NCI-H460 (cell line): ENCODE results near the gene PDGFA. TPM values are rescaled to one million over a fixed set of nuclear protein-coding genes. Genes with fewer than 3 reads are reported as not detected.

Source experiments
- DNase-seq: peaks from one replicate; pipeline ENCODE4 v3.0.0-alpha.2; 2016; ENCODE audit warnings: low read depth; ENCODE audit errors: extremely low read depth
- total RNA-seq: library from RNA; depleted of rRNA; stranded (reverse); fragments of >200 nt; shearing (Covaris generic); gene quantifications from 2 replicates; pipeline ENCODE4 v1.2.3, GENCODE V29; 2014

The PDGFA gene
- total RNA-seq, 1 experiment from 2014 or later, result 20.3 TPM

DNA sequence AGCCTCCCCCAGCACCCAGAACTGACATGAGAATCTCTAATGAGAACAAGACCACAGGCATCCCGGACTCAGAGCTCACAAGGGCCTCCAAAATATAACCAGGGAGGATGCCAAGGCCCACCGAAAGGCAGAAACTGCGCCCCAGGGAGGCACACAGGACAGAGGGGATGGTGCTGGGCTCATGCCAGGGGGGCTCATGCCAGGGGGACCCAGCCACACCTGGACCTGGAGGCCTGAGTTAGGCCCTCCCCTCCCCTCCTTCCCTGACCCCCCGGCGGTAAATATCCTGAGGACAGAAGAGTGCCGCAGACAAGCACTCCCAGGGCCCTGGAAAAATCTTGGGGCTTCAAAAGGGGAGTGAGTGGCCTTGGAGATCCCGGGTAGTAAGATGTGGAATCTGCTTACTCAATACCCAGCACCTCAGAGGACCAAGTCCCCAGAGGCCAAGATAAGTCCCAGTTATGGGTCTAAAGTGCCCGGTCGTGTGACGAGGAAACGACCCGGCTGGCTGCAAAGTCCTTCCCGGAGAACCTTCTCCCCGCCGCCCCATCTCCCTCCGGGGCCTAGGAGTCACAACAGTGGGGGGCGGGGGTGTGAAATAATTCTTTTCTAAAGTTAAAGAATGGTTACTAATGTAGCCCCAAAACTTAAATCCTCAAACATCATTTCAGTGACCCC is 11.9 kb downstream of the PDGFA start:
- DNase-seq, result no peak

- DNase-seq, result no peak
These were observed 12.6 kb downstream of the PDGFA start for GRCh38 chr7:506921-507622.

- no peak for DNase-seq
These were observed 13.2 kb downstream of the PDGFA start for GRCh38 chr7:506391-506831.

DNA sequence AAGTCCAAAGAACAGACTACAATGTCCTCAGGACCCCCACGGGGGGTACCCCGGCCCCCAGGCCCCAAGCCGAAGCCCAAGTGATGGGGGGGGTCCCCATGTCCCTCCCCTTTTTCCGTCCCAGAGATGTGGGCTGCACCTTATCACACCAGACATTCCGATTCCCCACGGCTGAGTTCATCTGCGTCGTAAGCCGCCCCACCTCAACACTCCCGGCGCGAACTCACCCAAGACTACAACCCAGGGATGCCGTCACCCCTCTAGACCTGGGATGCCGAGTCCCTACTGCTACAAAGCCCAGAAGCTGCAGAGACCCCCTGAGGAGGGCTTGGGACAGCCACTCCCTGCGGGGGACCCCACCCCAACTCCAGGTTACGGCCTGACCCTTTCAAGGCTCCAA is 14.5 kb downstream of the PDGFA start:
- DNase-seq, result no peak

DNA sequence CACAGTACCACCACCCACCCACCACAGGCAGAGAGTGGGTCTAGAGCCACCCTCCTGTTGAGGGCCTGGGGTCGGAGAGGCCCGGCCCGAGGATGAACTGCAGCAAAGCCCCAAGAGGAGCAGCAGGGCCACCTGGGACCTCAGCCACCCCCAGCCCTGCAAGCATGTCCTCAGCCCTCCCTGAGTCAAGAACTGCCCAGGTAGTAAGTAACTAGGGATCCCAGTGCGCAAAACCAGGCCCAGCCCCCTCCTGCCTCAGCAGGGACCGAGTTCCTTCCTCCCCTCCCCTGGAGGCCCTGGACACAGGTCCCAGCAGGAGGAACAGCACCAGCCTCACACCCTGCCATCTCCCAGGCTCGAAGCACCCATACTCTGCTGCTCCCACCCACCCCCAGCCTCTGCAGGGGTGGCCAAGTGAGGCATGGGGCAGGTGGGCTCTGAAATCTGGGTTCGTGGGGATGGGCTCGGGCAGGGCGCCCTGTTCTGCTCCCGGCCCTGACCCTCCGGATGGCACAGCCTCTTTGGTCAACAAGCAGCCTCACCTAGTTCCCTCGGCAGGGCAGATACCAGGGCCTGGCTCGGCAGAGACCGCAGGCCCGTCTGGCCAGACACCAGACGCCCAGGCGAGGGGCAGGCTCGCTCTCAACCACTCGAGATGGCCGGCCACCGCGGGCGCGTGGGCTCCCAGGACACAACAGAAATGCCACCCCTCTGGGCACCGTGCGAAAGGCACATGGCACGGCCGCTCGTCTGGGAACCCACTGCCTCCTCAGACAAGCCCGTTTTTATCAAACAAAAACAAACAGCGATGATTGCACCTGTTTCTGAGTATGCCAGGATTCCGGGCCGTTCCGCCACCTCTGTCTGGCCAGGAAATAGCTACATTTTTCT is 15.2 kb downstream of the PDGFA start:
- no peak for DNase-seq

DNA sequence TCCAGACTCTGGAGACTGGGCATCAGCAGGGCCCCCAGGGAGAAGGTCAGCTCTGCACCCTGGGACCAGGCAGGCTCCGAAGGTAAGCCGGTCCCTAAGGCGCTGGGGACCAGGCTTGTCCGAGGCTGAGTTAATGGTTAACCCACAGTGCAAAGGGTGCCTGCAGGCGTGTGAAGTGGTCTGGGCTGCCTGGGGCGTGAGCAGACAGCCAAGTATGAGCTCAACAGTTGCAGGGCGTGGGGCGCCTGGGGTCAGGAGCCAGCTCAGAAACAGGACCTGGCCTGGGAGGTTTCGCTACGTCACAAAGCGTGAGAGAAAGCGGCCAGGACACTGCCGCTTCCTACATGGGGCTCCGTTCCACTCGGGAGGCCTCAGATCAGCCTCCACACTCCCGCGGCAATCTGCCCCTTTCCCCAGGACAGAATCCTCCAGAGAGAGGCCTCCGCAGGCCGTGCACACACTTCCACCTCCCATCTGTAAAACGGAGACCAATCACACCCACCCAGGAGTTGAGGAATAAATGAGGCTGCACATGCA is 16.0 kb downstream of the PDGFA start:
- no peak for DNase-seq

DNA sequence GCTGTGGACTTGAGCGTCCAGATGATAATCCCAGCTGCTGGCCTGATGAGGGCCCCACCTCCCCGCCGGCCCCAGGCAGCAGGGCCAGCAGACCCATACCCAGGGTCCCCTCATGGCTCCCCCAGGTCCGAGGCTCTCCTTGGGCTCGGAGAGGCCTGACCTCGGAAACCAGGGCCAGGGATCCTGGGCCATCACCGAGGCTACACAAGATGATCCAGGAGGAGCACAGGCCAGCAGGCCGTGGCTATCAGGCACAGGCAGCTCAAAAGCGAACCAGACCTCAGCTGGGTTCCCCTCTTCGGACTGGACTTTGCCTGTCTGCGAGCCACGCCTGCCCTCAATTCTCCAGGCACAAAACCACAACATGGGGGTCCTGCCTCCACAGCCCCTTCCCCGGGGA is 17.4 kb downstream of the PDGFA start:
- no peak for DNase-seq

- no peak for DNase-seq
These were observed 18.1 kb downstream of the PDGFA start for GRCh38 chr7:501526-501925.

GRCh38 chr7:500521-501420 is 18.9 kb downstream of the PDGFA start:
- DNase-seq, result no peak

DNA sequence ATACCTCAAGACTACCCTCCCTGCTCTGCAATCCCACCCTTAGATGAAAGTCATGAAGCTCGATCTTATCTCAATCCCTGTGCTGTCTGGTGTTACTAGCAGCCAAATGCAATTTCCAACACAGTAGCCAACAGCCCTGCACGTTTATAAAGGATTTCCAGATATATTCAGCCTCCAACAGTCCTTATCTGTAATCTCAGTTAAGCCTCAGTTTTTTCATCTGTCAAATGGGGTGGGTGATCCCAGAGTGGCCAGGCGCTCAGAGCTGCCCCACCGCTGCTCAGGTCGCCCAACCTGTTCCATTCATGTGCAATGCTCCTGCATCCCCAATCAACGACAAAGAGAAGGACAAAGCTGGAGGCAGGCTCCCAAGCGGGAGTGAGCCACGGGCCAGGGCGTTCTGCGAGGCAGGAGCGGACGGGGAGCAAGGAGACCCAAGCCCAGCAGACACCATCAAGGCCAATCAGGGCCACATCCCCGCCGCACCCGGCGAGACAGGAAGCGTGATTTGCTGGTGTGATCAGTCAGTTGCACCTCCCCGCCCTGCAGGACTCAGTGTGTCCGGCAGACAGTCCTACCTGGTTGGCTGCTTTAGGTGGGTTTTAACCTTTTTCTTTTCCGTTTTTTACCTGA is 19.7 kb downstream of the PDGFA start:
- no peak for DNase-seq

DNA sequence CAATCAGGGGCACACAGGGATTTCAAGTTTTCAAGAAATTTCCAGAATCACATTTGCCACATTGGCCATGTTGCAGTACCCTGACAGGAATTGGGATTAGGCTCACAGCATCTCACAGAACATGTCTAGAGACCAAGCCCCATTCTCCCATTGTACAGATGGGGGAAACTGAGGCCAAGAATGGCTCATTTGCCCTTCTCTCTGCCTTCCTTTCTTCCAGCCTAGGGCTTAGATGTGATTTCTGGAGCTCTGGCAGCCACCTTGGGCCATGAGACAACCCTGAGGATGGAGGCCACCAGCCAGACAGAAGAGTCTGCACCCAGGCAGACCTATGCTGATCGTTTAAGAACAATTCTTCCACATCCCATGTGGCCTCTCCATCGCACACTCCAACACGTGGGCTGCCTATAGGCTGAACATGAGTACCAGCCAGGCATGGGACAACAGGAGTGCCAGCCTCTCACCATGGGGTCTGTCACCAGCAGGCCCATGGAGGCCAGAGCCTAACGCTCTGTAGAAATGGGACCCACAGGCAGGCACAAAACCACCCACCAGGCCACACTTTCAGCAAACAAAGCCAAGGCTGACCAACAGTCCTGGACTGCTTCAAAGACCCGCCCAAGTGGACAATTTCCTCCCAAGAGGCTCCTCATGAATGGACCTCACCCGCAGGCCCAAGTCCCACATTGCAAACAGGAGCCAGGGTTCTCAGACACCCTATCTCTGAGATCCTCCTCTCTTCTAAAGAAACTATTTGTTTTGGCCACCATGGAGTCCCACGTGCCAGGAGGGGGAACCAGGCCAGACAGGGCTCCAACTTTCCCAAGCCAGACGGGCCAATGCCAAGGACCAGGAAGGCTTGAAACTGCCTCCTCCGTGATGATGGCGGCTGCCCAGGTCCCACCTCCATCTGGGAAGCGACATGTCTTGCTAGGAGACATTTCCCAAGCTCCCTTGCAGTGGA is 20.7 kb downstream of the PDGFA start:
- no peak for DNase-seq

DNA sequence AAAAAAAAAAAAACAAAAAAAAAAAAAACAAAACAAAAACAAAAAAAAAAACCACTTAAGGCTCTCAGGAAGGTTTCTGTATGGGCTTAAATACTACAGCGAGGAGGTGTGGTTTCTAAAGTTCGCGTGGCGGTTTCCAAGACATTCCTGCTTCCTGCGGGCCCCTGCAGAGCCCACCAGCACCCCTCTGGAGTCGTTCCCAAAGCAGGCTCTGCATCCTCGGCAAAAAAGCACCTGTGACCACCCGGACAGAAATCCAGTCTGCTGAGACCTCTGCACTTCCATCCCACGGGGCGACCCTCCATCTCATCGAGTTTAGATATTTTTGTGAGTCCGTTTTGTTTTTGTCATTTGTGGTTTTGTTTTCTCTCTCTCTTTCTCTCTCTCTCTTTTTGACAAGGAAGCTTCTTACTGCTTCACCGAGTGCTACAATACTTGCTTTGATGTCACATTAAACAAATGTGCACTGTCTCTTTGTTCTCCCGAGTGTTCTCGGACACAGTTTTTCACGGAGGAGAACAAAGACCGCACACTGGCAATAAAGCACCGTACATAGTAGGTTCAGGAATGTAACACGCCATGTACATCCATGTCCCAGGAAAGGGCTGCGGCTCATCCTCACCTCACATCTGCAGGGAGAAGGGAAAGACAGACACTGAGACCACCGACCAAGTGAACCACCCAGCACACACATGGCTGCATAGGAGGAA is 21.5 kb downstream of the PDGFA start:
- no peak for DNase-seq

- DNase-seq, result no peak
These were observed 22.3 kb downstream of the PDGFA start for GRCh38 chr7:497346-497745.

GRCh38 chr7:496528-497295 is 22.9 kb downstream of the PDGFA start:
- DNase-seq, result no peak

DNA sequence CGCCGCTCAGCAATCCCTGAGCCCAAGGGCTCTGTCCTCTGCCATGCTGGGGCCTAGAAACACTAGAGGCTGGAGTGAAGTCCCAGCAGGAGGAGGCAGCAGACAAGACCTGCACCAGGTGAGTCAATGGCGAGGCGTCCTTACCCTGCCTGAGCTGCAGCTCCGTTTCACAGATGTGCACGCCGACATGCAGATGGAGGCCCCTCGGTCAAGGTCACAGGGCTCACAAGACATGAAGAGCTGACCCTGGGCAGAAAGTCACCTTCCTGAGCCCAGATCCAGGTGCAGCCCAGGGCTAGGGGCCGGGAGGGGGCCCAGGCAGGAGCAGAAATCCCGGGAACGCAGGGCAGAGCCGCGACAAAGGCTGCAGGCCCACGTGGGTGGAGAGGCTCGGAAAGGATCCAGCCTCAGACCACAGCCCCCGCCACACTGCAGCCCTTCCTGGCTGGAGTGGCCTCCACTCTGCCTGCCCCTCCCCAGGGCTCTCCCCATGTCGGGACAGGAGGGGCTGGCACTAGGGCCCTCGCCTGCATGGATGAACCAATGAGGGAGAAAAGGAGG is 23.8 kb downstream of the PDGFA start:
- DNase-seq, result no peak

- DNase-seq, result no peak
These were observed 24.3 kb downstream of the PDGFA start for GRCh38 chr7:495326-495725.

DNA sequence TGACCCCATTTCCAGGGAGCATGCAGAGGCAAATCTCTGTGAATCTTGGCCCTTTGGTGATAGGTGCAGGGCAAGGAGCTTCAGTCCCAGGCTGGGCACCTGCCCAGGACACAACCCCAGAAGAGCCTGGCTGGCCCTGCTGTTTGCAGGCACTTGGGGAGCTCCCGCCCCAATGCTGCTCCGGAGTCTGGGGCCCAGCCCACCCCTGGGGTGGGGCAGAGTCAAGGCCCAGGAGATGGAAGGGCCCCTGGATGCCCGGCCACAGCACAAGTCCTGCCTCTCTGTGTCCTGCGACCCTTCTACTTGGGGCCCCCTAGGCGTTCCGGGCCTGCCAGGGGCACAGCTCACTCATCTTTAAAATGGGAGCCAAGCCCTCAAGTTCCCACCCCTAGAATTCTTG is 24.7 kb downstream of the PDGFA start:
- no peak for DNase-seq
